Camera-type eye (tissue), 1 donor: ENCODE measurements around the gene WIPF2. TPM values are rescaled to one million over a fixed set of nuclear protein-coding genes. Genes with fewer than 3 reads are reported as not detected.

Experiments used
- total RNA-seq: library from RNA; depleted of rRNA; stranded (reverse); fragments of >200 nt; gene quantifications from one replicate; pipeline ENCODE4 v1.2.3, GENCODE V29; 2014

The WIPF2 gene
- total RNA-seq = 13.6 TPM

GRCh38 chr17:40218740-40219593 is at the start of gene WIPF2:
WIPF2 (plus strand) TSS chr17:40219304; CDS start chr17:40256460, 37,156 bp downstream.

GRCh38 chr17:40177275-40177874 is 41.7 kb upstream of the WIPF2 start, which contains the start of gene RAPGEFL1:
RAPGEFL1 (plus strand) TSS chr17:40177470; CDS start chr17:40177862, 392 bp downstream.

GRCh38 chr17:40287494-40288369 is 68.6 kb downstream of the WIPF2 start, which contains the start of gene CDC6:
CDC6 (plus strand) TSS chr17:40287879; CDS start chr17:40289421, 1,542 bp downstream.

GRCh38 chr17:40309031-40309948 is 90.2 kb downstream of the WIPF2 start, which contains the start of gene RARA:
RARA (plus strand) TSS chr17:40309180; CDS start chr17:40331219, 22,039 bp downstream.

Other genes starting within 250 kb of the WIPF2 start
- gene PSMD3, start 238.5 kb upstream of the WIPF2 start, total RNA-seq = 75.3 TPM
- not detected for gene CSF3, start 203.9 kb upstream of the WIPF2 start, total RNA-seq
- 91.3 TPM for gene MED24, start 164.9 kb upstream of the WIPF2 start, total RNA-seq
- gene THRA, start 156.3 kb upstream of the WIPF2 start, total RNA-seq = 96.6 TPM
- 13.2 TPM for gene NR1D1, start 118.7 kb upstream of the WIPF2 start, total RNA-seq
- 91.9 TPM for gene MSL1, start 97.3 kb upstream of the WIPF2 start, total RNA-seq
- gene CASC3, start 78.8 kb upstream of the WIPF2 start, total RNA-seq = 71.7 TPM
- gene RAPGEFL1, start 41.8 kb upstream of the WIPF2 start, total RNA-seq = 16.2 TPM
- 6.3 TPM for gene CDC6, start 68.6 kb downstream of the WIPF2 start, total RNA-seq
- 50.1 TPM for gene RARA, start 89.9 kb downstream of the WIPF2 start, total RNA-seq
- not detected for gene GJD3, start 145.4 kb downstream of the WIPF2 start, total RNA-seq
- gene TOP2A, start 198.6 kb downstream of the WIPF2 start, total RNA-seq = 62.8 TPM
- 182 TPM for gene IGFBP4, start 224.1 kb downstream of the WIPF2 start, total RNA-seq